Suprapubic skin (tissue), 4 donors: ENCODE measurements around the gene MYO5C.

Experiments used
- CTCF ChIP-seq, 2 donors: fragments of 200-600 bp in 1 of 2; fragments of 450-650 bp in 1 of 2; sonication (generic) in 1 of 2; IDR thresholded peaks; one replicate each; pipeline ENCODE4 v1.5.1; 2016 to 2019; ENCODE audit warnings: antibody characterized with exemption in 2 of 2, mild to moderate bottlenecking in 1 of 2, moderate library complexity in 1 of 2
- POLR2A ChIP-seq, 2 donors: fragments of 450-650 bp; IDR thresholded peaks; one replicate each; pipeline ENCODE4 v1.6.1; 2017; ENCODE audit warnings: antibody characterized with exemption in 2 of 2, mild to moderate bottlenecking in 2 of 2, moderate library complexity in 2 of 2
- POLR2AphosphoS5 ChIP-seq, 3 donors: sonication (generic); formaldehyde crosslinking; IDR thresholded peaks; one replicate each; pipeline ENCODE4 v1.6.1; 2017; ENCODE audit warnings: antibody characterized with exemption in 3 of 3

- TF ChIP-seq CTCF (IDR thresholded peaks at IDR 0.05) (no peak), POLR2AphosphoS5 (IDR thresholded peaks at IDR 0.05) (no peak), POLR2A (IDR thresholded peaks at IDR 0.05) (no peak)
These were observed 137.4 kb downstream of the MYO5C start for GRCh38 chr15:52158084-52158765.
